ENCODE results near the gene WFDC6. TPM values are rescaled to one million over a fixed set of nuclear protein-coding genes. Genes with fewer than 3 reads are reported as not detected.
A peak's percentile ranks its signal among the peaks of the same experiment; 100 is the strongest.

Gene WFDC6
- total and polyA plus RNA-seq, 4 donors: 0.24 to 2.3 (median 1.0) TPM; not detected in 1

GRCh38 chr20:45503403-45503802, 35.9 kb downstream of the WFDC6 start:
- no peak for TF ChIP-seq CTCF (IDR thresholded peaks at IDR 0.05; ENCODE audit: control extremely low read depth, extremely low read depth)
- ATAC-seq (ENCODE audit: insufficient read depth, low FRiP score): no peak
- Histone ChIP-seq H3K4me1 (ENCODE audit: control insufficient read depth in 5 of 5, insufficient read depth in 5 of 5, low read length in 5 of 5) (no peaks in the 10 kb centered on the region), H3K4me3 (no peak overlapping the region), H3K27me3 (ENCODE audit: control insufficient read depth in 3 of 3, insufficient read depth in 3 of 3, low read length in 2 of 3) (no peaks in the 10 kb centered on the region), H3K9me3 (ENCODE audit: control insufficient read depth in 4 of 4, insufficient read depth in 3 of 4, low read length in 3 of 4) (peaks cover 0 to 2% (median 0%) of the 10 kb centered on the region in 4 donors), H3K36me3 (ENCODE audit: control insufficient read depth in 4 of 4, insufficient read depth in 4 of 4, low read length in 4 of 4) (no peaks in the 10 kb centered on the region), H3K9ac (ENCODE audit: insufficient read depth in 1 of 2, low read length in 2 of 2) (no peak overlapping the region), H3K27ac (ENCODE audit: low read depth in 1 of 2, low read length in 1 of 2) (no peak overlapping the region)
- WGBS, 2 donors: 43 to 45% methylated on average over 2 of the region's 2 CpGs
- DNase-seq: no peak

GRCh38 chr20:45502561-45502960, 36.7 kb downstream of the WFDC6 start:
- 50 to 62% methylated on average over 1 of the region's 1 CpG for WGBS, 2 donors
- no peak for DNase-seq
- H3K36me3 ChIP-seq (ENCODE audit: control insufficient read depth in 4 of 4, insufficient read depth in 4 of 4, low read length in 4 of 4): no peaks in the 10 kb centered on the region
- ATAC-seq (ENCODE audit: insufficient read depth, low FRiP score): no peak
- H3K27ac ChIP-seq (ENCODE audit: low read depth in 1 of 2, low read length in 1 of 2): no peak overlapping the region
- TF ChIP-seq CTCF (IDR thresholded peaks at IDR 0.05; ENCODE audit: control extremely low read depth, extremely low read depth): no peak
- H3K9ac ChIP-seq (ENCODE audit: insufficient read depth in 1 of 2, low read length in 2 of 2): no peak overlapping the region
- H3K9me3 ChIP-seq (ENCODE audit: control insufficient read depth in 4 of 4, insufficient read depth in 3 of 4, low read length in 3 of 4): peaks cover 0 to 2% (median 0%) of the 10 kb centered on the region in 4 donors
- no peaks in the 10 kb centered on the region for H3K4me1 ChIP-seq (ENCODE audit: control insufficient read depth in 5 of 5, insufficient read depth in 5 of 5, low read length in 5 of 5)
- H3K4me3 ChIP-seq: no peak overlapping the region
- H3K27me3 ChIP-seq (ENCODE audit: control insufficient read depth in 3 of 3, insufficient read depth in 3 of 3, low read length in 2 of 3): no peaks in the 10 kb centered on the region

GRCh38 chr20:45501600-45501999, 37.7 kb downstream of the WFDC6 start:
- ATAC-seq (ENCODE audit: insufficient read depth, low FRiP score): peak; percentile 77
- Histone ChIP-seq H3K27ac (ENCODE audit: low read depth in 1 of 2, low read length in 1 of 2) (no peak overlapping the region), H3K9me3 (ENCODE audit: control insufficient read depth in 4 of 4, insufficient read depth in 3 of 4, low read length in 3 of 4) (peaks cover 0 to 2% (median 0%) of the 10 kb centered on the region in 4 donors), H3K27me3 (ENCODE audit: control insufficient read depth in 3 of 3, insufficient read depth in 3 of 3, low read length in 2 of 3) (peaks cover 0 to 3% (median 0%) of the 10 kb centered on the region in 3 donors), H3K36me3 (ENCODE audit: control insufficient read depth in 4 of 4, insufficient read depth in 4 of 4, low read length in 4 of 4) (no peaks in the 10 kb centered on the region), H3K9ac (ENCODE audit: insufficient read depth in 1 of 2, low read length in 2 of 2) (no peak overlapping the region), H3K4me3 (no peak overlapping the region), H3K4me1 (ENCODE audit: control insufficient read depth in 5 of 5, insufficient read depth in 5 of 5, low read length in 5 of 5) (peaks cover 0 to 3% (median 0%) of the 10 kb centered on the region in 5 donors)
- no peak for TF ChIP-seq CTCF (IDR thresholded peaks at IDR 0.05; ENCODE audit: control extremely low read depth, extremely low read depth)
- peak in 1 of 3 donors; percentile 25 for DNase-seq
- 61 to 69% methylated on average over 1 of the region's 1 CpG for WGBS, 2 donors

GRCh38 chr20:45500022-45500421, 39.3 kb downstream of the WFDC6 start:
- no peaks in the 10 kb centered on the region for H3K36me3 ChIP-seq (ENCODE audit: control insufficient read depth in 4 of 4, insufficient read depth in 4 of 4, low read length in 4 of 4)
- H3K4me3 ChIP-seq: no peak overlapping the region
- DNase-seq: no peak
- peaks cover 0 to 4% (median 0%) of the 10 kb centered on the region in 4 donors for H3K9me3 ChIP-seq (ENCODE audit: control insufficient read depth in 4 of 4, insufficient read depth in 3 of 4, low read length in 3 of 4)
- 73 to 75% methylated on average over 6 of the region's 6 CpGs for WGBS, 2 donors
- peaks cover 0 to 3% (median 0%) of the 10 kb centered on the region in 3 donors for H3K27me3 ChIP-seq (ENCODE audit: control insufficient read depth in 3 of 3, insufficient read depth in 3 of 3, low read length in 2 of 3)
- H3K27ac ChIP-seq (ENCODE audit: low read depth in 1 of 2, low read length in 1 of 2): no peak overlapping the region
- TF ChIP-seq CTCF (IDR thresholded peaks at IDR 0.05; ENCODE audit: control extremely low read depth, extremely low read depth): no peak
- ATAC-seq (ENCODE audit: insufficient read depth, low FRiP score): no peak
- peaks cover 0 to 3% (median 0%) of the 10 kb centered on the region in 5 donors for H3K4me1 ChIP-seq (ENCODE audit: control insufficient read depth in 5 of 5, insufficient read depth in 5 of 5, low read length in 5 of 5)
- no peak overlapping the region for H3K9ac ChIP-seq (ENCODE audit: insufficient read depth in 1 of 2, low read length in 2 of 2)

All from lung (tissue), 12 donors.